Measurements from ENCODE around the gene SETBP1. TPM values are rescaled to one million over a fixed set of nuclear protein-coding genes. Genes with fewer than 3 reads are reported as not detected.

The SETBP1 gene
- total and polyA plus RNA-seq, 2 of the 4 experiments (the other 2 are of a cell fraction), result 0.19 to 0.36 TPM

DNA sequence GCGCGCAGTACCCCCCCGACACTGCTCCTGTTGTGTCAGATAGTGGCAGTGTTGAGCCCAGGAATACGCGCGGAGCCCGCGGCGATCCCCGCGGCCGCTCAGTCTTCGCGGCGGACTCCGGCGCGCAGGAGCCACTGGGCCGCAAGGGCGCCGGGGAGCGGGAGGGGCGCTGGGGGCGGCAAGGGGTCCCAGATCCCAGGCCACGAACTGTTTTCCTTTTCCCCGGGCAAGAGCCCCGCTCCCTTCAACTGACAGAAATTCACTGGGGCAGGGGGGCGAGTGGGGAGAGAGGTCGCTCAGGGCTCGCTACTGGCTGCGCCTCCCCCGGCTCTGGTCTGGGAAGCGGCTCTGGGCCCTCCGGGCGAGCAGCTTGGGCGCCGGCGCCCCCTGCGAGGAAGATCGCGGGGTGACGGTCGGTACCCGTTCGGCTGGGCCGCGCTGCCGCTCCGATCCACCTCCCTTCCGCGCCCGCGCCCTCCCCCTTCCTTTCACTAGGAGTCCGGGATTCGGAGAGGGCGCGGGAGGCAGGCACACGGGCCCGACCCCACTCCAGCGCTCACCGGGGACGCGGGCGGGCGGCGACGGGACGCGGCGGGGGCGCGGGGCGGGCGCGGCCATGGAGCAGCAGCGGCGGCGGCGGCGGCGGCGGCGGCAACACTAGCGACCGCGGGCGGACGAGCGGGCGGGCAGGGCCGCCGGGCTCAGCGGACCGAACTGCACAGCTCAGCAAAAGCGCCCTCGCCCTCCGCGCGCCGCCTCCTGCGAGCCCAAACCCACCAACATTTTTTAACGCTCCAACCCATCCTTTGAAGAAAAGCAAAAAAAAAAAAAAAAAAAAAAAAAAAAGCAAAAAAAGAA lies 1.4 kb upstream of the SETBP1 start:
- Histone ChIP-seq H3K56ac (ENCODE audit: extremely low read depth, insufficient read depth, low read length) (no peak overlapping the region), H3K36me3 (ENCODE audit: control insufficient read depth, insufficient read depth, low read length) (no peaks in the 10 kb centered on the region), H4K20me1 (ENCODE audit: insufficient read depth, low read length) (no peaks in the 10 kb centered on the region), H2BK5ac (ENCODE audit: low read depth, low read length, poor library complexity, severe bottlenecking) (no peak overlapping the region), H2AK5ac (ENCODE audit: low read depth, low read length) (no peak overlapping the region), H4K5ac (ENCODE audit: low read depth, low read length) (no peak overlapping the region; the same call in 1 of the 2 replicates), H3K18ac (ENCODE audit: low read depth, low read length) (peak overlapping the region; percentile 63; the same call in 1 of the 2 replicates), H3K9me1 (ENCODE audit: insufficient read depth, low read length) (no peaks in the 10 kb centered on the region), H2BK20ac (ENCODE audit: low read depth, low read length) (no peak overlapping the region), H3K79me1 (ENCODE audit: low read depth in 1 of 2, low read length in 2 of 2) (no peaks in the 10 kb centered on the region), H3K4ac (ENCODE audit: low read depth, low read length) (no peak overlapping the region), H2AFZ (replicated peaks; ENCODE audit: low read length, poor library complexity) (peak overlapping the region; percentile 89), H2BK120ac (ENCODE audit: low read depth, low read length) (no peak overlapping the region), H2BK15ac (ENCODE audit: low read depth, low read length) (no peak overlapping the region), H3K14ac (replicated peaks; ENCODE audit: low read depth, low read length) (no peak overlapping the region), H3K27ac (ENCODE audit: insufficient read depth, low read length) (peak overlapping the region; percentile 87), H3K9ac (ENCODE audit: low read depth, low read length) (peak overlapping the region; percentile 87), H3K4me2 (ENCODE audit: low read depth, low read length) (peak overlapping the region; percentile 80), H3K9me3 (ENCODE audit: control insufficient read depth, insufficient read depth, low read length) (no peaks in the 10 kb centered on the region), H3K4me1 (ENCODE audit: control insufficient read depth, insufficient read depth, low read length) (peaks cover 3% of the 10 kb centered on the region; the same call in 1 of the 2 replicates), H4K91ac (ENCODE audit: insufficient read depth, low read depth, low read length) (no peak overlapping the region), H3K23ac (ENCODE audit: low read depth, low read length) (no peak overlapping the region), H3K27me3 (ENCODE audit: control insufficient read depth, insufficient read depth, low read length) (peaks cover 21% of the 10 kb centered on the region), H4K8ac (ENCODE audit: low read depth in 2 of 2, low read length in 2 of 2) (peak overlapping the region in 1 of 2 experiments; percentile 33; a peak in 1 of 4 replicates), H2AK9ac (replicated peaks; ENCODE audit: low read depth, low read length, poor library complexity) (no peak overlapping the region), H3K4me3 (ENCODE audit: insufficient read depth, low read depth, low read length) (peak overlapping the region; percentile 75)
- 0% methylated on average over 9 of the region's 102 CpGs; no CpG with 5 or more reads in 1 of the 2 experiments for WGBS, 2 experiments (ENCODE audit: extremely low coverage in 2 of 2, insufficient read length in 1 of 2)
- intact Hi-C loops (cut with micrococcal nuclease) (loop anchor here (1.0 to 10.0 kb wide), 6 partner anchors 216 to 1054 kb away; no protein-coding TSS in a partner anchor), dilution Hi-C loops (cut with HindIII; ENCODE audit: low sequenced_read_pairs, unreplicated experiment) (no loop called here), in situ Hi-C loops (cut with MboI; ENCODE audit: low sequenced_read_pairs) (loop anchor here (10.0 kb wide), 1 partner anchor 536 kb away; no protein-coding TSS in a partner anchor)
- ATAC-seq (ENCODE audit: low read depth) (peak; percentile 97), DNase-seq (peak; percentile 81)
- CTCF ChIA-PET, result interaction anchor here (0.6 to 1.0 kb wide), 3 partner anchors 10 to 705 kb away, joined by 3 to 7 read pairs (median 4); no protein-coding TSS in a partner anchor
- BruUV-seq (replicated peaks), result no TSS peak
- POLR2A ChIA-PET (ENCODE audit: unreplicated experiment), result no interaction called here
- no peak for TF ChIP-seq NFE2L2 (IDR thresholded peaks at IDR 0.05; ENCODE audit: low read depth, low read length)
- TF ChIP-seq, protein P1, sequence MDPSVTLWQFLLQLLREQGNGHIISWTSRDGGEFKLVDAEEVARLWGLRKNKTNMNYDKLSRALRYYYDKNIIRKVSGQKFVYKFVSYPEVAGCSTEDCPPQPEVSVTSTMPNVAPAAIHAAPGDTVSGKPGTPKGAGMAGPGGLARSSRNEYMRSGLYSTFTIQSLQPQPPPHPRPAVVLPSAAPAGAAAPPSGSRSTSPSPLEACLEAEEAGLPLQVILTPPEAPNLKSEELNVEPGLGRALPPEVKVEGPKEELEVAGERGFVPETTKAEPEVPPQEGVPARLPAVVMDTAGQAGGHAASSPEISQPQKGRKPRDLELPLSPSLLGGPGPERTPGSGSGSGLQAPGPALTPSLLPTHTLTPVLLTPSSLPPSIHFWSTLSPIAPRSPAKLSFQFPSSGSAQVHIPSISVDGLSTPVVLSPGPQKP (IDR thresholded peaks at IDR 0.05; ENCODE audit: borderline replicate concordance, low read depth, low read length), result no peak
- TF ChIP-seq MAFK (IDR thresholded peaks at IDR 0.05; ENCODE audit: low read depth, low read length), result no peak; the same call in 1 of the 2 replicates
- no peak for TF ChIP-seq MXI1 (IDR thresholded peaks at IDR 0.05; ENCODE audit: borderline replicate concordance, low read depth, low read length)
- TF ChIP-seq BHLHE40 (IDR thresholded peaks at IDR 0.05; ENCODE audit: low read depth, low read length), result no peak
- TF ChIP-seq RFX5 (IDR thresholded peaks at IDR 0.05; ENCODE audit: low read depth, low read length), result no peak
- no peak for TF ChIP-seq CEBPB (IDR thresholded peaks at IDR 0.05; ENCODE audit: low read depth, low read length)
- TF ChIP-seq MAZ (IDR thresholded peaks at IDR 0.05; ENCODE audit: borderline replicate concordance, low read depth, low read length), result peak; percentile 26; the same call in 1 of the 2 replicates
- TF ChIP-seq FOS (IDR thresholded peaks at IDR 0.05; ENCODE audit: low read depth, low read length), result no peak
- peak; percentile 29; the same call in 1 of the 2 replicates for TF ChIP-seq POLR2A (IDR thresholded peaks at IDR 0.05; ENCODE audit: low read depth, low read length)
- no peak for TF ChIP-seq RCOR1 (IDR thresholded peaks at IDR 0.05; ENCODE audit: insufficient replicate concordance, low read length)
- TF ChIP-seq, protein P2, sequence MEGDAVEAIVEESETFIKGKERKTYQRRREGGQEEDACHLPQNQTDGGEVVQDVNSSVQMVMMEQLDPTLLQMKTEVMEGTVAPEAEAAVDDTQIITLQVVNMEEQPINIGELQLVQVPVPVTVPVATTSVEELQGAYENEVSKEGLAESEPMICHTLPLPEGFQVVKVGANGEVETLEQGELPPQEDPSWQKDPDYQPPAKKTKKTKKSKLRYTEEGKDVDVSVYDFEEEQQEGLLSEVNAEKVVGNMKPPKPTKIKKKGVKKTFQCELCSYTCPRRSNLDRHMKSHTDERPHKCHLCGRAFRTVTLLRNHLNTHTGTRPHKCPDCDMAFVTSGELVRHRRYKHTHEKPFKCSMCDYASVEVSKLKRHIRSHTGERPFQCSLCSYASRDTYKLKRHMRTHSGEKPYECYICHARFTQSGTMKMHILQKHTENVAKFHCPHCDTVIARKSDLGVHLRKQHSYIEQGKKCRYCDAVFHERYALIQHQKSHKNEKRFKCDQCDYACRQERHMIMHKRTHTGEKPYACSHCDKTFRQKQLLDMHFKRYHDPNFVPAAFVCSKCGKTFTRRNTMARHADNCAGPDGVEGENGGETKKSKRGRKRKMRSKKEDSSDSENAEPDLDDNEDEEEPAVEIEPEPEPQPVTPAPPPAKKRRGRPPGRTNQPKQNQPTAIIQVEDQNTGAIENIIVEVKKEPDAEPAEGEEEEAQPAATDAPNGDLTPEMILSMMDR (conservative IDR thresholded peaks at IDR 0.05; ENCODE audit: low read depth, low read length), result peak; percentile 72
- TF ChIP-seq, protein P3, sequence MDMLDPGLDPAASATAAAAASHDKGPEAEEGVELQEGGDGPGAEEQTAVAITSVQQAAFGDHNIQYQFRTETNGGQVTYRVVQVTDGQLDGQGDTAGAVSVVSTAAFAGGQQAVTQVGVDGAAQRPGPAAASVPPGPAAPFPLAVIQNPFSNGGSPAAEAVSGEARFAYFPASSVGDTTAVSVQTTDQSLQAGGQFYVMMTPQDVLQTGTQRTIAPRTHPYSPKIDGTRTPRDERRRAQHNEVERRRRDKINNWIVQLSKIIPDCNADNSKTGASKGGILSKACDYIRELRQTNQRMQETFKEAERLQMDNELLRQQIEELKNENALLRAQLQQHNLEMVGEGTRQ (IDR thresholded peaks at IDR 0.05; ENCODE audit: low read depth, low read length), result no peak

Data from IMR-90 (cell line).